Posterior cingulate gyrus (tissue), 11 donors: ENCODE results near the gene YY1.
"Not testable (repeated sequence)": the region's sequence is repeated elsewhere in the genome, so short reads cannot be mapped to it uniquely, and the experiment has no call there.

Source experiments
- DNase-seq, 10 donors: peaks; one replicate each; pipeline versions ENCODE4 v3.0.0 to v3.0.0-alpha.2; 2020 to 2021; ENCODE audit warnings: mixed read lengths in 3 of 10
- intact Hi-C: fragments of 100-400 bp; cut with DNase I; formaldehyde crosslinking; loops from one replicate; pipeline ENCODE4 v1.15.1; 2023

Gene YY1

DNA sequence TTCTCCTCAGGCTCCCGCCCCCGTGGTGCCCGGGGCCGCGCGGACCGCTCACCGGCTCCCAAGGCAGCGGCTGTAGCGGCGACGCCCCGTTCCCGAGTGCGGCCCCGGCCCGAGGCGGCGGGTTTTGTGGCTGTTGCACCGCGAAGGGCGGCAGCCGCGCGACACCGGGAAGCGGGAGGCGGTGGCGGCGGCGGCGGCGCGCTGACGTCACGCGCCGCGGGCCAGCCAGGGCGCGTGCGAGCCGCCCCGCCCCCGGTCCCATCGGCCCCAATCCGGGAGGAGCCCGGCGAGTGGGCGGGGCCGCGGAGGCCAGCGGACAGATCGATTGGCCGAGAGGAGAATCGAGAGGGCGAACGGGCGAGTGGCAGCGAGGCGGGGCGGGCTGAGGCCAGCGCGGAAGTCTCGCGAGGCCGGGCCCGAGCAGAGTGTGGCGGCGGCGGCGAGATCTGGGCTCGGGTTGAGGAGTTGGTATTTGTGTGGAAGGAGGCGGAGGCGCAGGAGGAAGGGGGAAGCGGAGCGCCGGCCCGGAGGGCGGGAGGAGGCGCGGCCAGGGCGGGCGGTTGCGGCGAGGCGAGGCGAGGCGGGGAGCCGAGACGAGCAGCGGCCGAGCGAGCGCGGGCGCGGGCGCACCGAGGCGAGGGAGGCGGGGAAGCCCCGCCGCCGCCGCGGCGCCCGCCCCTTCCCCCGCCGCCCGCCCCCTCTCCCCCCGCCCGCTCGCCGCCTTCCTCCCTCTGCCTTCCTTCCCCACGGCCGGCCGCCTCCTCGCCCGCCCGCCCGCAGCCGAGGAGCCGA, at the start of gene YY1:
Gene YY1 (plus strand): TSS at position 726 of the 792 bp plus-strand sequence. CDS start 101 bp downstream, outside the sequence.
- peak; percentile 94 to 100 (median 99) for DNase-seq
- intact Hi-C loops = loop anchor here (2.0 kb wide), 1 partner anchor 268 kb away; no protein-coding TSS in a partner anchor

DNA sequence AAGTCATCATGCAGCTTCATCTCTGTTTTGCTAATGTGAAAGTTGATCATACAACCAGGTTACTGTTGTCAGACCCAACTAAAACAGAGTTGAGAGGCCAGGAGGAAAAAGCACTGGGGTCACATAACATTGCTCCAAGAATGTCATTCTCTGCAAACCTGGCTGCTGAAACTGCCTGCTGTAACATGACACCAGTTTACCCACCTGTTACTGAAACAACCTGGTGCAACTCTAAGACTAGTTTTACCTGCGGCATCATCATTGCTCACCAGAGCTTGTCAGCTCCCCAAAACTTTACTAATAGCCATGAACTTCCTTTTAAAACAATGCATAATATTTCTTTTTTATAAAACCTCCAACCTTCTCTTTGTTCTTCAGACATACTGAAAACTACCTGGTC, 48.8 kb upstream of the YY1 start:
- no peak for DNase-seq
- intact Hi-C loops = no loop called here

DNA sequence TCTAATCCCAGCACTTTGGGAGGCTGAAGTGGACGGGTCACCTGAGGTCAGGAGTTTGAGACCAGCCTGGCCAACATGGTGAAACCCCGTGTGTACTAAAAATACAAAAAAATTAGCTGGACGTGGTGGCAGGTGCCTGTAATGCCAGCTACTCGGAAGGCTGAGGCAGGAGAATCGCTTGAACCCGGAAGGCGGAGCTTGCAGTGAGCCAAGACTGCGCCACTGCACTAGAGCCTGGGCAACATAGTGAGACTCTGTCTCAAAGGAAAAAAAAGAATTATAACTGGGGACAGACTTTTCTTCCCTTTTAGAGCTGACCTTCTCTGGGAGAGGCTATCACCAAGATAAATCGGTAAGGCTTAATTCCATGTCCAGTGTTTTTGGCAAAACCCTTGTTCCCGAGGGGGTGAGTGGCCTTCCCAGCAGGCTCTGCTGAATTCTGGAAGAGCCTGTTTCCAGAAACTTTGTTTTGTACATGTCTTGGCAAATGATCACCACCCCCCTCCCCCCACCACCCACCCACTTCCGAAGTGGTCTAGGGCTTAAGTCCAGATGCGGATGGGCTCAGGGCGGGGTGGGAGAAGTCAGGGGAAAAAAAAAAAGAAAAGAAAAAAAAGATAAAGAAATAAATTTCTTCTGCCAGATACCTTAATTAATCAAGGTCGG, 47.2 kb upstream of the YY1 start:
- DNase-seq = no peak
- intact Hi-C loops = loop anchor here (1.0 kb wide), 1 partner anchor 209 kb away; no protein-coding TSS in a partner anchor

DNA sequence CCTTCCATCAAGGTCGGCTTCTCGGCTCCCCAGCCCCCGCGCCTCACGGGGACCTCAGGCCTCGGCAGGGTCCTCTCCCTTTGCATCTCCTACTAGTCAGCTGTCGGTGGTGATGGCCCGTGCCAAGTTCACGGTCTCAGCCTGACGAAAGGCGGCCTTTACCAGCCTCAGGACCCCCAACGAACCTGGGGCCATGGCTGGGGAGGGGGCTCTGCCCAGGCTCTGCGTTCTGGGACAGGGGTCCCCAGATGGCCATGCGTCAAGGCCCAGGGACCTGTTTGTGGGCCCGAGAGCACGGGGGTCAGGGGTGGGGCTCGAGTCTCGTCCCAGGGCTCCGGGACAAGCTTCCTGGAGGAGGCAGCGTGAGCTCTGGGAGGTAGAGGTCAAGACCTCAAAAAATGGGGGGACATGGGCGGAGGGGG, 46.7 kb upstream of the YY1 start:
- peak in 4 of 10 donors; percentile 14 to 88 (median 47) for DNase-seq
- intact Hi-C loops = loop anchor here (1.0 kb wide), 1 partner anchor 210 kb away; no protein-coding TSS in a partner anchor

DNA sequence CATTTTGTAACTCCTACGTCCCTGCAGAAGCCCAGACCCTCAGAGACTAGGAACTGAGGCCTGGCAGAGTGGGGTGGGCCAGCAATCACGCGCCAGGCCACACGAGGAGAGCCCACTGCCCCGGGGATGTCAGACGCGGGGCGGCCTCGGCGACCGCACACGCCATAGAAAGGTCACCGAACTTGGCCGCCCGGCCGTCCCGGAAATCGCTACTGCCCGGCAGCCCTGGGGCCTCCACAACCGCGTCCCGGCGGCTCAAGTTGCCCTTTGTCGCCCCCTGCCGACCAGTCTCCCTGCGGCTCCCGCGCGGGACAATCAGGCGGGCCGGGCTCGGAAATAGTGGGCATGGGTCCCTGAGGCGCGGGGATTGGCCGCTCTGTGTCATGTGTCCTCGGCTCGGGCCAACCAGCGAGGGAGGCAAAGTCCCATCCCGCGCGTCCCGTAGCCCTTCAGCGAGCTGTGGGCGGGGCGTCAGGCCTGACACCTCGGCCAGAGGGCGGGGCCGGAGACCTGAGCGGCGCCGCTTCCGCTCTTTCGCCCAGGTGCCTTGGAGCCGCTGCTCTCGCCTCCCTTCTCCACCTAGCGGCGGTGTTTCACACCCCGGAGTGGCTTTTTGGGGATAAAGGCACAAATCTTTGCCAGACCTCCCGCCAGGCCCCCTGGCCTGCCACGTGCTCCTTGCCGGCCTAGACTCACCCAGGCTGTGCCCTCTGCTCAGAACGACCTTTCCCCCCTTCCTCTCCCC, 46.1 kb upstream of the YY1 start:
- intact Hi-C loops = loop anchor here (1.0 kb wide), 1 partner anchor 211 kb away; no protein-coding TSS in a partner anchor
- DNase-seq = peak; percentile 96 to 100 (median 99)

DNA sequence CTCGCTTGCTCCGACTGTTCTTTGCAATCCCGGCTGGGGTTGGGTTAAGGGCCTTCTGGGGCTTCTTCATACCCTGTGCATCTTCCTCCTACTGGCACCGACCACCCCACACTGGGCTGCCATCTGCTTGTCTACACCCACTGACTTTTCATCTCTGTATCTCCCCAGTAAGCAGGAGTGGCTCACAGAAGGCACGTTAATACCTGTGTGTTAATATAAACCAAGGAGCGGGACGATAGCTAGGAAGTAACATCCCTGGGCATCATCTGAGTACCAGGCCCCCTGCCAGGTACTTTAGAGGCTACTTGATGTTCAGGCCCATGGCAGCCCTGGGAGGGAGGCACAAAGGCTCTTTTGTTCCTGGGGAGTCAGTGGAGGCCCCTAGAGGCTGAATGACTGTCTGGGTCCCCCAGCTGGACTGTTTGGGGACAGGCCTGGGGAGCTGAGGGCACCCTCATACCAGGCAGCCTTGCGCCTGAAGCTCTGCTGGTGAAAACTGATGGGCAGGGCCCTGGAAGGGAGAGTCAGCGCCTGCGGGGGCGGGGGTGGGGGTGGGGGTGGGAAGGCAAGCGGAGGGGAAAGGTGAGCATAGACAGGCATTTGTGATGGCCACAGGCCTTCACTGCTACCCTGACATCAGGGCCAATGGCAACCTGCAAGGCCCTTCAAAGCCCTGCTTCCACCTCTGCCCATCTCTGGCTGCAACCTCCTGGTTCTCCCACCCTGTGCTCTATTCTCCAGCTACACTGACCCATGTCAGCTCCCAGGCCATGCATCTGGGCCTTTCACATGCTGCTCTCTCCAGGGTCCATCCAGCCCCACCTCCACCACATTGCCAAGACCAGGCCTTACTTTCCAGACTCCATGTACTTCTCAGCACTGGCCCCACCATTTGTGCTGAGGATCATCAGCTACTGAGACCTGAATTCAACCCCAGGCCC, 45.3 kb upstream of the YY1 start:
- intact Hi-C loops = loop anchor here (2.0 kb wide), 1 partner anchor 19 kb away; no protein-coding TSS in a partner anchor
- peak in 7 of 10 donors; percentile 21 to 93 (median 47) for DNase-seq

DNA sequence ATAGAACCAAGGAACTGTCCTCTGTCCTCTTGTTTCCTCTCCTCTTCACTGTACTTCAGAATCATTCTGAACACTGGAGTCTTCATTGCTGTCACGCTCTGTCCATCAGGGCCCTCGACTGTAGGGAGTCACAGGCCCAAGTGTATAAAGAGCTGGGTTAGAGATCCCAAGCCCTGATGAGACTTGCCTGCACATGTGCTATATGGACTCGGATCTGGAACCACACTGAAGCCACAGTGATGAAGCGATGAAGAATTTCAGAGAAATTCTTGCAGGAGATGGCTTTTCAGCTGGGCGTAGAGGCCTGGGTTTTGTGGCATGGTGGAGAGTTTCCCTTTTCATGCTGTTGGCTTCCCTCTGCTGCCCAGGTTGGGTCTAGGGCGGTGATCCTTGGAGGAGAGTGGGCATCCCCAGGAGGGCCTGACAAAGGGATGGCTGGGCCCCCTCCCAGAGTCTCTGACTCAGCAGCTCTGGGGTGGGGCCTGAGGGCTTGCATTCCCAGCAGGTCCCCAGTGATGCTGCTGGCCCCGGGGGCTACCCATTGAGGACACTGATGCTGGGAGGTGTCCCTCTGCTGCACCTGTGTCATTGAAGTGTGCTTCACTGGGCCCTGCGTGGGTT, 39.6 kb upstream of the YY1 start:
- intact Hi-C loops = no loop called here
- no peak for DNase-seq

DNA sequence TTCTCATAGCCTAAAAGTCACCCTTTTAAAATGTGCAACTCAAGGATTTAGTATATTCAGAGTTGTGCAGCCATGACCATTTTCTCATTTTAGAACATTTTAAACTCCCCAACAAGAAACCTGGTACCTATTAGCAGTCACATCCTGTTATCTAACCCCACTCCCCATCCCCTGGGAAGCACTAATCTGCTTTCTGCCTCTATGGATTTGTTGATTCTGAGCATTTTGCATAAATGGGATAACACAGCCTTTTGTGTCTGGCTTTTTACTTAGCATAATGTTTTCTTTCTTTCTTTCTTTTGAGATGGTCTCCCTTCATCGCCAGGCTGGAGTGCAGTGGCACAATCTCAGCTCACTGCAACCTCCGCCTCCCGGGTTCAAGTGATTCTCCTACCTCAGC, 38.6 kb upstream of the YY1 start:
- intact Hi-C loops = no loop called here
- no peak for DNase-seq

DNA sequence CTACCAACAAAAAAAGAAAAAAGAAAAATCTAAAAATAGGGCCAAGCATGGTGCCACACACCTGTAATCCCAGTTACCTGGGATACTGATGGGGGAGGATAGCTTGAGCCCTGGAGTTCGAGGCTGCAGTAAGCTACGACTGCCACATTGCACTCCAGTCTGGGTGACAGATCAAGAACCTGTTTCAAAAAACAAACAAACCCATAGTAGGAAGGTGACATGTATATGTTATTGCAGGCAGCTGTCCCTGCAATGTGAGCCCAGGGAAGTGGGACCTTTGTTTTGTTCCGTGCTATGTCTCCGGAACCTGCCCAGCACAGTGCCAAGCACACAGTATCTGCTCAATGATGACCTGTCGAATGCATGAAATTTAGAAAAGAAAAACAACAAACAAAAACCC, 37.2 kb upstream of the YY1 start:
- intact Hi-C loops = no loop called here
- DNase-seq = no peak

DNA sequence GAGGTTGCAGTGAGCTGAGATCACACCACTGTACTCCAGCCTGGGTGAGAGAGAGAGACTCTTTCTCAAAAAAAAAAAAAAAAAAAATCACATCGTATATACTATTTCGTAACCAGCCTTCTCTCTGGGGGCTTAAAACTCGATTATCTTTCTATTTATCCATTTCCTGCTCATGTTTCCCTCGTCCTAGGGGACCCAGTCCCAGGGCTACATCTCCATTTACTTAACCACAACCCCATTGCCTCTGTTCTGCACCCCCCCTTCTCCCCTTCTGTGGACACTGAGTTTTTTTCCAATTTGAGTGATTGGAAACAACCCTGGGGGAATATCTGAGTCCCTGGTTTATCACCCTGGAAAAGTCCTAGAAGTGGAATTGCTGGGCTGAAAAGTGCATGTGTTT, 36.2 kb upstream of the YY1 start:
- intact Hi-C loops = no loop called here

DNA sequence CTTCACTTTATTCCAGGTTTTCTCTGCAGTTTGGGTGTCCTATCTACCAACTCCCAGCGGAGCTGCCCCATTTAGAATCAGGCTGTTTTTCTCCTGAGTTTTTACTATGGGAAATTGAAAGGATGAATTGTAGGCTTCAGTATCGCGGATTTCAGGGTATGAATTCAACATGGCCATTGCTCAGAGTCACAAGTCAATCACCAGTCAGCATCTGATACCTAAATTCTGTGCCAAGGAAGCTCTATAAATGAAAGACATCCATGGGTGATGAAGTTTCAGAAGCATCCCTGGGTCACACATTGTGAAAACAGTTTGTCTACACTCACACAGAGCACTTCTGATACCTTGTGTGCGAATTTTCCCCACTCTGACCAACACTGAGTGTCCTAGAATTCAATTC, 35.8 kb upstream of the YY1 start:
- no peak for DNase-seq
- intact Hi-C loops = no loop called here

More for the DNA sequence above, 36.2 kb upstream of the YY1 start:
- no peak for DNase-seq

DNA sequence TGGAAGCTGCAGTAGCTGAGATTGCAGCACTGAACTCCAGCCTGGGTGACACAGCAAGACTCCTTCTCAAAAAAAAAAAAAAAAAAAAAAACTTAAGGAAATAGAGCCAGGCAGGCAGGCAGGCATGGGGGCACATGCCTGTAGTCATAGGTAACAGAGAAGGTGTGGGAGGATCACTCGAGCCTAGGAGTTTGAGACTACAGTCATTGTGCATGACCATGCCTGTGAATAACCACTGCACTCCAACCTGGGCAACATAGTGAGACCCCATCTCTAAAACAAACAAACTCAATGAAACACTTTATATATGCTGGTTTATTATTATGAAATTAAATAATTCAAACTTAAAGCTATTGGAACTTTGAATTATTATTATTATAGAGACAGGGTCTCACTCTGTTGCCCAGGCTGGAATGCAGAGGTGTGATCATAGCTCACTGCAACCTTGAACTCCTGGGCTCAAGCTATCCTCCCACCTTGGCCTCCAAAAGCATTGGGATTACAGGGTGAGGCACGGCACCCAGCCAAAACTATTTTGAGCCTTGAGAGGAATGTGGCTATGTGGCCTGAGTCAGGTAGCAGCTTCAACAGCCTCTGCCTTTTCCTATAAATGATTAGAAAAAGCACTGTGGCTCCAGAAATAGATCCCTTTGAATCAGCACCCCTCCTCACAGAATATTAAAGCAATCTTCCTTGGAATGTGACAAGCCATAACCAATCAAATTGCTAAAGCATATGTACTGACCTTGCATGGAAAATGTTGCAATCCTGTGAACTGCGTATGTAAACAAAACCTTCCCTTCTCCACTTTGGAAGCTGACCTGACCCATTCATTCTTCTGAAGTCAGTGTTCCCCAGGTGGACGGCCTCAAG, 34.7 kb upstream of the YY1 start:
- intact Hi-C loops = no loop called here
- no peak for DNase-seq

DNA sequence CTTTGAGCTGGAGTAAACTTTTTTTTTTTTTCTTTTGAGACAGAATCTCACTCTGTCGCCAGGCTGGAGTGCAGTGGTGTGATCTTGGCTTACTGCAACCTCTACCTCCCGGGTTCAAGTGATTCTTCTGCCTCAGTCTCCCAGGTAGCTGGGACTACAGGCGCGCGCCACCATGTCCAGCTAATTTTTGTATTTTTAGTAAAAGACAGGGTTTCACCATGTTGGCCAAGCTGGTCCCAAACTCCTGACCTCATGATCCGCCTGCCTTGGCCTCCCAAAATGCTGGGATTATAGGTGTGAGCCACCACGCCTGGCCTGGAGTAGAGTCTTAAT, 34.1 kb upstream of the YY1 start:
- DNase-seq, intact Hi-C loops: not testable (repeated sequence)

DNA sequence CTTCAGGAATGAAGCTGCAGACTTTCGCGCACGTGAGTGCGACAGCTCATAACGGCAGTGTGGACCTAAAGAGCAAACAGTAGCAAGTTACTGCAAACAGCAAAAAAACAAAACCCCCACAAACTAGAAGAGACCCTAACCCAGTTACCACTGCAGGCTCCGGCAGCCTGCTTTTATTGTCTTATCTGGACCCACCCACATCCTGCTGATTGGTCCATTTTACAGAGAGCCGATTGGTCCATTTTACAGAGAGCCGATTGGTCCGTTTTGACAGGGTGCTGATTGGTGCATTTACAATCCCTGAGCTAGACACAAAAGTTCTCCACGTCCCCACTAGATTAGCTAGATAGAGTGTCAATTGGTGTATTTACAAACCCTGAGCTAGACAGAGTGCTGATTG, 31.4 kb upstream of the YY1 start:
- DNase-seq, intact Hi-C loops: not testable (repeated sequence)

DNA sequence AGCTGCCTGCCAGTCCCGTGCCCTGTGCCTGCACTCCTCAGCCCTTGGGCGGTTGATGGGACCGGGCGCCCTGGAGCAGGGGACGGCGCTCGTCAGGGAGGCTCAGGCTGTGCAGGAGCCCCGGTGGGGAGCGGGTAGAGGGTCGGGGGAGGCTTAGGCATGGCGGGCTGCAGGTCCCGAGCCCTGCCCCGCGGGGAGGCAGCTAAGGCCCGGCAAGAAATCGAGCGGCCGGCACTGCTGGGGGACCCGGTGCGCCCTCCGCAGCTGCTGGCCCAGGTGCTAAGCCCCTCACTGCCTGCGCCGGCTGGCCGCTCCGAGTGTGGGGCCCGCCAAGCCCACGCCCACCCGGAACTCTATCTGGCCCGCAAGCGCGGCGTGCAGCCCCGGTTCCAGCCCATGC, 30.8 kb upstream of the YY1 start:
- DNase-seq, intact Hi-C loops: not testable (repeated sequence)

DNA sequence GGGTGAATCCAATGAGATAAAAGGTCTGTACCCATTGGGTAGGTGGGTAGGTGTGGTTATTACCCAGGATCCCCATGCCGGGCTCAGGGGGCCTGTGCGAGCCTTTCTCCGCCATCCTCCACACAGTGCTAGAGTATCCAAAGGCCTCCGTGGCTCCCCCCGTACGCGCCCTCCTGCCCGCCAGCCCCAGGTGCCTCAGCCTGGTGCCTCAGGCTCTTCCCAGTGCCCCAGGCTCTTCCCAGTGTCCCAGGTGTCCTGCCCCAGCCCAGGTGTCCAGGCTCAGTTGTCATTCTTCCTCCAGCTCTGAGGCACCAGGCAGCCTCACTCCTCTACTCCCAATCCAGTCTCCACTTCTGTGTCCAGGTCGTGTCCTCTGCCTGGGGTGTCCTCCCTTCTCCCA, 27.6 kb upstream of the YY1 start:
- peak in 1 of 10 donors; percentile 47 for DNase-seq
- intact Hi-C loops = no loop called here

DNA sequence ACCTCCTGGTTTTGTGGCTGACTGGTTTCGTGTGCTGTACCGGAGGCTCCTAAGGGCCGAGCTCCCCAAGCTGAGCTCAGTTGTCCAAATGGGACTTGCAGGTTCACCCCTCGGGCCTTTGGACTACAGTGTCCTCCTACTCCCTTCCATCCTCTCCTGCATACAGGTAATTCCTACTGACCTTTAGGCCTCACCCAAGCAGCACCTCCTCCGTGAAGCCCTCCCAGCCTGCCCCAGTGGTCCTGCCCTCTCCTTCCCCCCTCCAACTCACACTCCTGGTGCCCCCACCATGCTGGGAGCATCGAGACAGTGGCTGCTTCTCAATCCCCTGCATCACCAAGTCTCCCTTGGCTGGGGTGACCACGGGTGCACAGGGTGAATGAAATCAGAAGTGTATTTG, 27.1 kb upstream of the YY1 start:
- peak in 1 of 10 donors; percentile 23 for DNase-seq
- intact Hi-C loops = loop anchor here (2.0 kb wide), 1 partner anchor 17 kb away; no protein-coding TSS in a partner anchor
